B cell (primary cell): ENCODE data around the gene MAP2K5.

ENCODE experiments used
- EZH2 ChIP-seq: IDR thresholded peaks from 2 replicates; pipeline ENCODE4 v1.6.1; 2012; ENCODE audit warnings: borderline replicate concordance, low read depth, mild to moderate bottlenecking, moderate library complexity, low read length; ENCODE audit not compliant: insufficient read depth, poor library complexity, severe bottlenecking
- TF ChIP-seq, protein P1 (sequence below): fragments of 200-600 bp; IDR thresholded peaks from one replicate; pipeline ENCODE4 v1.8.0; 2022; ENCODE audit warnings: antibody characterized with exemption, mild to moderate bottlenecking

DNA sequence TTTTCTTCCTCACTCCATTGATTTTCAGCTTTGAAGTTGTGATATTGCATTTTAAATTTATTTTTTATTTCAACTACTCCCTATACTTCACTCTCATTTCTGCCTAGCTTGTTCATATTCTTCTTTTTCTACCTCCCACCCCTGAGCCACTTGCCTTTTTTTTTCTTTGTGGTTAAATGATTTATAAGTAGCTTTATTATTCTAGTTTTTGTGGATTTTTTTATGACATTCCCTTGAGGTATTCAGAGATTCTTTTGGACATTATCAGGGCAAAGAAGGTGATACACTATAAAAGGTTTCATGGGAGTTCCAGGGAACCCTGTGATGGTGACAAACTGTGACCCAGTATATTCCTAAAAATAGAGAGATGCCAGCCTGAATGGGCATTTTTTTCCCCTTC is 18.3 kb upstream of the MAP2K5 start:
- TF ChIP-seq, protein P1, sequence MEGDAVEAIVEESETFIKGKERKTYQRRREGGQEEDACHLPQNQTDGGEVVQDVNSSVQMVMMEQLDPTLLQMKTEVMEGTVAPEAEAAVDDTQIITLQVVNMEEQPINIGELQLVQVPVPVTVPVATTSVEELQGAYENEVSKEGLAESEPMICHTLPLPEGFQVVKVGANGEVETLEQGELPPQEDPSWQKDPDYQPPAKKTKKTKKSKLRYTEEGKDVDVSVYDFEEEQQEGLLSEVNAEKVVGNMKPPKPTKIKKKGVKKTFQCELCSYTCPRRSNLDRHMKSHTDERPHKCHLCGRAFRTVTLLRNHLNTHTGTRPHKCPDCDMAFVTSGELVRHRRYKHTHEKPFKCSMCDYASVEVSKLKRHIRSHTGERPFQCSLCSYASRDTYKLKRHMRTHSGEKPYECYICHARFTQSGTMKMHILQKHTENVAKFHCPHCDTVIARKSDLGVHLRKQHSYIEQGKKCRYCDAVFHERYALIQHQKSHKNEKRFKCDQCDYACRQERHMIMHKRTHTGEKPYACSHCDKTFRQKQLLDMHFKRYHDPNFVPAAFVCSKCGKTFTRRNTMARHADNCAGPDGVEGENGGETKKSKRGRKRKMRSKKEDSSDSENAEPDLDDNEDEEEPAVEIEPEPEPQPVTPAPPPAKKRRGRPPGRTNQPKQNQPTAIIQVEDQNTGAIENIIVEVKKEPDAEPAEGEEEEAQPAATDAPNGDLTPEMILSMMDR, result no peak
- TF ChIP-seq EZH2, result no peak
